LNCAP (cell line): ENCODE results near the gene CHMP5.

Experiments
- CTCF ChIP-seq: fragments of 450-650 bp; IDR thresholded peaks from 2 replicates; pipeline ENCODE4 v1.5.1; 2017; ENCODE audit warnings: mild to moderate bottlenecking

Gene CHMP5

GRCh38 chr9:33264473-33265177, at the start of gene CHMP5, which contains the start of gene BAG1:
Gene CHMP5, plus strand, starts transcription at chr9:33265049. Its CDS starts 30 bp downstream, at chr9:33265079.
Gene BAG1, minus strand, starts transcription at chr9:33264708.
- TF ChIP-seq CTCF, result no peak

DNA sequence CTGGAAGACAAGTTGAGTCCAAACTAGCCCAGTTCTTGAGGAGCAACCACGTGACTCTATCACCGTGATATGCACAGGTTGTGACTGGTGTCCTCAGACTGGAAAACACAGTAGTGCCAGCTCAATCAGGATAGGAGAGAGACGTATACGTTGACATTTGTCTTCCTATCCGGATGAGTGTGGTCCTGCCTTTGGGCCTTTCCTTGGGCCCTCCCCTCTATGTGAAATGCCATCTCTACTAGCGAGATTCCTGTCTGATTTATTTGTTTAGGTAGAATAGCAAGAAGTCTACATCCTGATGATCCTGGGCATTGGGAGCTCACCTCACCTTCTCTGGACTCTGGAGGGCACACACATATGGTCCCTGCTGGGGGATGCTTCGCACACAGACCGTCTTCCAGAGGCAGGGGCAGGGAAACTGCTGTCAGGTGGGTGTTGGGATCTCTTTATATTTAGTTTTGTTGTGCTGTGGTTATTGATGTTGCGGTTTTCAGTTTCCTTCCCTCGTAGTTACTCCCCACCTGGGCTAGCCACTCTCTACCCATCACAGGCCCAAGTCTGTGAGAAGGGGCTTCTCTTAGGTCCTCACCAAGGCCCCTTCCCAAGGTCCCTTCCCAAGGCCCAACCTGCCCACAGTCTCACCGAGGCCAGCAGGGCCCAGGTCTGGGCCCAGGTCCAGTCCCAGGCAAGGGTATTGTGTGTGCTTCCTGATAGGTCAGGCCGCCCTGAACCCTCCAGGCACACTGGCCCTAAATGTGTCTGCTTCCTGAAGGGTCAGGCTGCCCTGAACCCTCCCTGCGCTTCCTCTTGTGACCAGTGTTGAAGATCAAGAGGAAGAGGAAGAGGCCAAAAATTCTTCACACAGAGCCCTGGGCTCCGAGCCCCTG, 43.9 kb upstream of the CHMP5 start:
- no peak for TF ChIP-seq CTCF

DNA sequence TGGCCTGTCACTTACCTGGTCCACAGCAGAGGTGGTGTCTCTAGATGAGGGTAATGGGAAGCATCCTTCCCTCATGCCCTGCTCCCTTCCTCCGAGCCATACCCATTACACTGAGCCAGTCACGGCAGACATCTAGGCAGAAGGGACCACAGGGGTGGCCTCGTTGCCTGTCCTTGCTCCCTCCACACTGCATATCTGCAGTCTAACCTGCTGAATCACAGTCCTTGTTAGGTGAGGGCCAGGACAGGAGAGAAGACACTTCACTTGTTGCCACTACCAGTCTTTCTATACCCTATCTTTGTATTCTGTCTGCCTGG, 43.3 kb upstream of the CHMP5 start:
- TF ChIP-seq CTCF, result no peak

DNA sequence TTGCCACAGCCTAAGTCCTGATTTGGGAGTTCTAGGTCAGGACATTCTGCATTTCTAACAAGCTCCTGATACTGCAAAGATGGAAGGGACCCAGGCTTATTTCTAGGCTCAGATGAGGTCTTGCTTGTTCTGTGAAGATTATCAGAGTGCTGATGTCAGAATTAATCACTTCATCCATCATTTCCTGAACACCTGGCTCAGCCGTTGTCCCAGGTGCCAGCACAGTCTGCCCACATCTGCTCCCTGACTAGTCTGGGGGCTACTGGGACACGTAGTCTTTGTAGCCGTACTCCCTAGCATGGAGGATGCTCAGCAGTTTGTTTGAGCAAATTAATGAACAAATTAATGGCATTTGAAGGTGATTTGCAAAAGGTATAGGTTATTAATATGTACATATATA, 42.8 kb upstream of the CHMP5 start:
- TF ChIP-seq CTCF, result no peak

GRCh38 chr9:33223696-33224095, 41.2 kb upstream of the CHMP5 start:
- TF ChIP-seq CTCF, result no peak

- TF ChIP-seq CTCF, result peak; percentile 69
Observed at GRCh38 chr9:33225319-33226147, 39.3 kb upstream of the CHMP5 start.

DNA sequence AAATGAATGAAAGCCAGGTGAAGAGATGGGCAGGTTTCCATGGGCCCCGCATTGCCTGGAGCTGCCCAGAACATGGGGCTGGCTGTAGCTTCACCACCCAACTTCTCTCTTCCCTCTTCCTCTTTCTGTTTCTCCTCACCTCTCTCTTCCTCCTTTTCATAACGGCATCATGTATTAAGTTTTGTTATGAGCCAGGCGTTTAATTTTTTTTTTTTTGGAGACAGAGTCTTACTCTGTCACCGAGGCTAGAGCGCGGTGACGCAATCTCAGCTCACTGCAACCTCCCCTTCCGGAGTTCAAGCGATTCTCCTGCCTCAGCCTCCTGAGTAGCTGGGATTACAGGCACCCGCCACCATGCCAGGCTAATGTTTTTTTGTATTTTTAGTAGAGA, 37.8 kb upstream of the CHMP5 start:
- no peak for TF ChIP-seq CTCF
